GM12872 (cell line): ENCODE data around the gene RBM17.

Experiments used
- TF ChIP-seq, protein P1 (sequence below): IDR thresholded peaks from 3 replicates; pipeline ENCODE4 v1.5.1; 2011; ENCODE audit warnings: low read depth, mild to moderate bottlenecking, low read length, moderate library complexity; ENCODE audit not compliant: insufficient read depth

Gene RBM17

DNA sequence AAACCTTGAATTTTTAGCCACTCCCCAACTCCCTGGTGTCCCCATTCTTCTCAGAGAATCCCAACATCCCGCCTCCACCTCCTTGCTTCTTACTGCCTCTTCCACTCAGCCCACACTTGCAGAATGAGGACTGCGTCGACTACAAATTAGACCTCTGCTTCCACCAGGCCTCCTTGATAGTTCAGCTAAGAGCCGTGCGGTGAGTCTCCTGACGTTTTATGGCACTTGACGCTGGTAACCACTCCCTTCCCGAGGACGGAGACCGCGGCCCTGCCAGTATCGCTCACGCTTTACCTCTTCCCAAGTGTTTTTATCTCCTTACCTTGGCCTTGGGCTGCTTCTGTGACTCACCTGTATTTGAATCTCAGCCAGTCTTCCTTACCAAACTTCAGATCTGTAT, 31.1 kb downstream of the RBM17 start:
- TF ChIP-seq, protein P1, sequence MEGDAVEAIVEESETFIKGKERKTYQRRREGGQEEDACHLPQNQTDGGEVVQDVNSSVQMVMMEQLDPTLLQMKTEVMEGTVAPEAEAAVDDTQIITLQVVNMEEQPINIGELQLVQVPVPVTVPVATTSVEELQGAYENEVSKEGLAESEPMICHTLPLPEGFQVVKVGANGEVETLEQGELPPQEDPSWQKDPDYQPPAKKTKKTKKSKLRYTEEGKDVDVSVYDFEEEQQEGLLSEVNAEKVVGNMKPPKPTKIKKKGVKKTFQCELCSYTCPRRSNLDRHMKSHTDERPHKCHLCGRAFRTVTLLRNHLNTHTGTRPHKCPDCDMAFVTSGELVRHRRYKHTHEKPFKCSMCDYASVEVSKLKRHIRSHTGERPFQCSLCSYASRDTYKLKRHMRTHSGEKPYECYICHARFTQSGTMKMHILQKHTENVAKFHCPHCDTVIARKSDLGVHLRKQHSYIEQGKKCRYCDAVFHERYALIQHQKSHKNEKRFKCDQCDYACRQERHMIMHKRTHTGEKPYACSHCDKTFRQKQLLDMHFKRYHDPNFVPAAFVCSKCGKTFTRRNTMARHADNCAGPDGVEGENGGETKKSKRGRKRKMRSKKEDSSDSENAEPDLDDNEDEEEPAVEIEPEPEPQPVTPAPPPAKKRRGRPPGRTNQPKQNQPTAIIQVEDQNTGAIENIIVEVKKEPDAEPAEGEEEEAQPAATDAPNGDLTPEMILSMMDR: no peak

DNA sequence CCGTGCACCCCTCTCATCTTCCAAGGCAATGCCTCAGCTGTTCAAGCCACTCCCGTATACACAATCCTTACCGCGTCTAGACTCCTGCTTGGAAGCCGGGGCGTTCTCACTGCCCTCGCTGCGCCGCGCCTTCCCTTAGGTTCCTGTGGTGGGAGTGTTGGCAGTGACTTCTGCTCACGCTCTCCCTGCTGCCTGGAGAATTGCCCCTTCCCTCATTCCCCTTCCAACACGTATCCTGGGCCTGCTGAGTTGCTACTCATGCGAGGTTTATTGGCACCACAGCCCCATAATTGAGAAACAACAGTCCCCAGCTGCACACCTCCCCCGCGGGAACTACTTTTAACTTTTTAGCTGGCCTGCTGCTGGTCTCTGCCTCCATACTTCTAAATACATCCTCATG, 31.9 kb downstream of the RBM17 start:
- TF ChIP-seq, protein P1: no peak

DNA sequence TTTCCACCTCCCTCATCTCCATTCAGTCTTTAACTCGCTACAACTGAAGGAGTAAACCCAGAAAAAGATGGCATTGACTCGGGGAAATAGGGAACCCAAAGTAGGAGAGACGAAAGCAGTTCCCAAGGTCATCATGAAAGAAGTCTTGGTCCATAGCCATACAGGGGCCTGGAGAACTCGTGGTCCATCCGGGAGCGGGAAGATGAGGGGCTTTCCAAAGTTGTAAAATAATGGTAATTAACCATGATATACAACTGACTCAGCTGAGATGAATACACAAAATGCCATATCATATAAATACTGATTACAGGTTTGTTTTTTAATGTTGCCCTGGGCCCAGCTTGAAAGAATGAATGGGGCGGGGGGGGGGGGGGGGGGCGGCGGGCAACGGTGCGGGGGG, 32.3 kb downstream of the RBM17 start:
- TF ChIP-seq, protein P1: no peak

DNA sequence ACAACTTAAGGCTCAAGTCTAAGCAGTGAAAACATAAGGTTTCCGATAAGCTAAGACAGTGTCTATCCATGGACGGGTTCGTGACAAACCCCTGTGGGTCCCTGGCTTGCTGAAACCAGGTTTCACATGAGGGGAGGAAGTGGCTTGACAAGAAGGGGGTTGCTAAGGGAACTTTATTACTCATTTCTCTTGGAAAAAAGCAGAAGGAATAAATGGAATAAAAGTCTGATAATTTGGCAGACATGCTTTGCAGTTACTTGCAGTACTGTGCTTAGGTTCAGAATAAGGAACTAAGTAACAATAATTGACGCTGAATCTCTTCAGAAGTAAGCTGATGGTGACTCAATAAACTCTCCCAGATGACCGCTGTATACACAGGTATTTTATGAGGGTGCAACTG, 34.7 kb downstream of the RBM17 start:
- TF ChIP-seq, protein P1: no peak

DNA sequence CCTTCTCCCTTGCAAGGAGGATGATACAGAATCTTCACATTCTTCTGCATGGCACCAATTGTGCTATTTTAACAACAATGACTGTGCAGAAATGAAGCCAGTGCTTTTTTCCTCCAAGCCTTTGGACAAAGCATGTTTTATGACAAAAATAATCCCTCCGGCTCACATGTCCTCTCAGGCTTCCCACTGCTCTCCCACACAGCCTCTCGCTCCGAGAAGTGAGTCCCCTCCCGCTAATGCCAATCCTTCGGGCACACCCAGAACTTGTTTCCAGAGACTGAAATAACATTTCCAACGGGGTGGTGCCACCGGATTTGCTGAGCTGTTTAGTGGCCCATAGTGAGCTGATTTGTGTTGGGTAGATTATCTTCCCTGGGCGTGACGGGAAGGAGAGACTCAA, 35.8 kb downstream of the RBM17 start:
- TF ChIP-seq, protein P1: no peak

DNA sequence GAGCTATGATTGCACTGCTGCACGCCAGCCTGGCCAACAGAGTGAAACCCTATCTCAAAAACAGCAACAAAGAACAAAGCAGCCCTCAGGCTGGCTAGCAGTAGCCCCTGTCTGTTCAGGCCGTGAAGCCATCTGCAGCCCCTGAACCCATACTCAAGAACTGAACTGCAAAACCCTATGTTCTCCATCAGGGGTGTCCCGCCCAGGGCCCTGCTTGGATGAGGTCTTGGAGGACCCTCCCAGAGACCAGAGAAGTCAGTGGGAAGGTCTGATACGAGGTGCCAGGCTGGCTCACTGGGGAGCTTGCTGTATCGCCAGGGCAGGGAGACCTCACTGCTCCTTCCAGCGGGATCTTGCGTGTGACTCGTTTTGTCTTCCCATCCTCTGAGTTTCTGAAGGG, 39.3 kb downstream of the RBM17 start:
- TF ChIP-seq, protein P1: no peak

DNA sequence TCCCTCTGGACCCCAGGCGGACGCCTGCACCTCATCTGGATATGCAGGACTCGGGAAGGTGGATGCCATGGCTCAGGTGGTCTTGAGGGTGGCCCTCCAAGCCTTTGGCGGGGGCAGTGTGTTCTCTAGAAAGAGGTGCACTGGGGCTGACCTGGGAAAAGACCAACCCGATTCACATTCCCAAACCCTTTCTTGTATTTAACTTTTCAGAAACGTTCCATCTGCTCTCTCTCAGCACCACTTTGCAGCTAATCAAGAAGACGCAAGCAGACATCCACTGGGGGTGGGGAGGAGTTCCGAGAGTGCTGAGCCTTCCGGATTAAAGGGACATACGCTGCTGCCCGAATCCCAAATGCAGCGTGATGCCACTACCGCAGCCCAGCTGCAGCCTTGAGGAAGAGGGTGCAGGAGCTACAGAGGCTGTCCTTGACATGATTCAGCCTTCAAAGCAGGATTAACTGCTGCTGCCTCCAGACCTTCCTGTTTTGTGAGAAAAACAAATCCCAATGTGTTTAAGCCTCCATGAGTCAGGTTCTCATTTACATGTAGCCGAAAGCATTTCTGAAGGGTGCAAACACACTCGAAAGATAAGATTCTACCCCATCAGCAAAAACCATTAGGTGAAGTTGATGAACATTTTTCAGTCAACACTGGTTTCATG, 39.9 kb downstream of the RBM17 start:
- TF ChIP-seq, protein P1: no peak
